ENCODE results near the gene TMEM135.

DNA sequence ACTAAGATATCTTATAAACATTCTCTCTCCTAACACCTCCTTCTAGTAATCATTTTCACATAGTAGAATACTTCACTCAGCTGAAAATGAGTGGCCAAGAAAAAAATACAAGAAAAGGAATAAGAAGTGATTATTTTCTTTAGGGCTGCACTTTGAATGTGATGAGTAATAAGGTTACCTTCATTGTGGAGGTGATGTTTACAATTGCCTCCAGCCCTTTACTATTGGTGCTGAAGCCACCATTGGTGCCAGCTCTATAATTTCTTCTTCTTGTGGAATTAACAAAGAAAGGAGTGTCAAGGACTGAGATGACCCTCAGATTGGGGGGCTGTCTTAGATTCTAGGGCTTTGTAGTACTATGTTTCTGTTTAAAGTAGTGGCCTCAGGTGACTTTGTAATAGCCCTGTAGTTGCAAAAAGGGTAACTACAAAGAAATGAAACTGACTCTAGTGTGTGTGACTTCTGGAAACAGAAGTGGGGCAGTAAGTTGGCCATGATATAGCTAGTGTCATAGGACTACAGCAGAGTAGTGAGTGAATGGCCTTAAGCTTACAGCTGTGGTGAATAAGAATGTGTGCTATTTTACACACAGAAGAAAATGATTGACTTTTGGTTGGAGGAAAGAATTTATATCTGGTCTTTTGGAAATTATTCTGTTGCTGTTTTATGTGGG is 287.2 kb downstream of the TMEM135 start:
- TF ChIP-seq, protein P1, sequence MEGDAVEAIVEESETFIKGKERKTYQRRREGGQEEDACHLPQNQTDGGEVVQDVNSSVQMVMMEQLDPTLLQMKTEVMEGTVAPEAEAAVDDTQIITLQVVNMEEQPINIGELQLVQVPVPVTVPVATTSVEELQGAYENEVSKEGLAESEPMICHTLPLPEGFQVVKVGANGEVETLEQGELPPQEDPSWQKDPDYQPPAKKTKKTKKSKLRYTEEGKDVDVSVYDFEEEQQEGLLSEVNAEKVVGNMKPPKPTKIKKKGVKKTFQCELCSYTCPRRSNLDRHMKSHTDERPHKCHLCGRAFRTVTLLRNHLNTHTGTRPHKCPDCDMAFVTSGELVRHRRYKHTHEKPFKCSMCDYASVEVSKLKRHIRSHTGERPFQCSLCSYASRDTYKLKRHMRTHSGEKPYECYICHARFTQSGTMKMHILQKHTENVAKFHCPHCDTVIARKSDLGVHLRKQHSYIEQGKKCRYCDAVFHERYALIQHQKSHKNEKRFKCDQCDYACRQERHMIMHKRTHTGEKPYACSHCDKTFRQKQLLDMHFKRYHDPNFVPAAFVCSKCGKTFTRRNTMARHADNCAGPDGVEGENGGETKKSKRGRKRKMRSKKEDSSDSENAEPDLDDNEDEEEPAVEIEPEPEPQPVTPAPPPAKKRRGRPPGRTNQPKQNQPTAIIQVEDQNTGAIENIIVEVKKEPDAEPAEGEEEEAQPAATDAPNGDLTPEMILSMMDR (IDR thresholded peaks at IDR 0.05 in 4 of 5, conservative IDR thresholded peaks at IDR 0.05 in 1 of 5): no peak
- TF ChIP-seq POLR2A (IDR thresholded peaks at IDR 0.05): no peak

All from gastrocnemius medialis (tissue), 4 donors.